NOMO-1 treated with DMSO at 0.1 percent for 48 hours (cell line): ENCODE results near the gene UBE2L5.

Experiments
- DNase-seq: peaks from one replicate; lab custom pipeline; 2025; ENCODE audit not compliant: unreplicated experiment; lab: John Stamatoyannopoulos, UW

Gene UBE2L5

DNA sequence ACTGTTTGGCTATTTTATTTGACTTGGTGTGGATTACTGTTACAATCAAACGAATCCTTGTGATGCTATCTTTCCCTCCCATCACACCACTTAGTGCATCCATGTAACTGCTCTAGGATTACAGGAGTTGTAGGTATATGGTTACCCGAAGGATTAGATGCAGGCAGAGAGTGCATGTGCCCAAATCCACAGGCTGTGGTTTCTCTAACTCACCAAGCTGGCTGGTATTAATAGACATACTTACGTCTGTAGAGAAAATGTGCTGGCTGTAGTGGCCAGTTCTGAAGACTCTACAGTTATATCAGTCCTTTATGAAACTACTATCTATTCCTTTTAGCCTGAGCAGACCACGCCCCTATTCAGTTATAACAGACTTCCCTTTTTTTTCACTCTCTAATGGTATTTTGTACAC, 44.6 kb downstream of the UBE2L5 start:
- peak; percentile 86 for DNase-seq

DNA sequence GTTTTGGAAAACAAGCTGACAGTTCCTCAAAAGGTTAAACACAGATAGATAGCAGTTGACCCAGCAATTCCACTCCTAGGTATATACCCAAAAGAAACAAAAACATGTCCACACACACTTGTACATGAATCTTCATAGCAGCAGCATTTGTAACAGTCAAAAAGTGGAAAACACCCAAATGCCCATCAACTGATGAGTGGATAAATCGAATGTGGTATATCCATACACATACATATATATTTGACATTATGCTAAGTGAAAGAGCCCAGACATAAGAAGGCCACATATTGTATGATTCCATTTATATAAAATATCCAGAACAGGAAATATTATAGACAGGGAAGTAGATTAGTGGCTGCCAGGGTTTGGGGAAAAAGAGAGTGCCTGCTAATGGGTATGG, 51.4 kb downstream of the UBE2L5 start:
- no peak for DNase-seq

DNA sequence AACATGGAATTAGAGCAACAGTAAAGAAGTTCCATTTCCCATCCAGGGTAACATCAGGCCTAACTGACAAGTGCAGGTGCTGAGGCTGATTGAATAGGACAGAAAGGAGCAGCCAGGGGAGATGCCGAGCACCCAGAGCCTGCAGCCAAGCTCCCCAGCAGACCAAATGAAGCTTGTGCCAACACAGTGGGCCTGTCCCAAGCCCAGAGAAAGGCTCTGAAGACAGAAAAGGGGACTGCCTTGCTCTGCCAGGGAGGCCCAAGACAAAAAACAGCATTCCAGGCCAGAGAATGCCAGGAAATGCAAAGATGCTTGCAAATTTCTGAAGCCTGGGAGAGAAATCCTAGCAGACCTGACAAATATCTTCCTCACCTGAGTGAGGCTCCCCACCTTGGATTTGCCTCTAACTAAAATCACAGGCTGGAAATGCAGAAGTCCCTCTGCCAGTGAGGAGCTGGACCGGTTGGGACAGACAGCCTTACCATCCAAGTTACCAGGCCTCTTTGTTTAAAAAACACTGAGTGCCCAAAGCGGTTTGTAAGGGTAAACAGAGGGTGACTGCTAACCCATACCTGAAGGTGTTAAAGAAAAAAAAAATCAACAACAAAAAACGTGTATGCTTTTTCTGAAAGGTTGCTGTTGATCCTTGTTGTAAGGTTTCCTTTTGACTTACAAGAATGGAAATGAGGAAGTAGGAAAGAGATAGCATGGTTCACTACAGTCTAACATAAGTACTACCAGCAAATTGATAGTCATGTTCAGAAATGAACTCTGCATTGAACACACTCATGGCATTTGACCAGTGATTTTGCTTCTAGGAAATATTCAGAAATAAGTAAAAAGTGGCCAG, 55.3 kb downstream of the UBE2L5 start:
- peak; percentile 83 for DNase-seq
